ENCODE results near the gene HS6ST1.

The HS6ST1 gene

GRCh38 chr2:128345436-128346165 lies 26.9 kb upstream of the HS6ST1 start:
- Histone ChIP-seq H3K4me3 (ENCODE audit: low read depth, low read length, poor library complexity, severe bottlenecking) (no peak overlapping the region), H3K9me3 (ENCODE audit: low read length) (no peaks in the 10 kb centered on the region), H3K9ac (ENCODE audit: low read length) (no peak overlapping the region), H3F3A (ENCODE audit: insufficient read depth, low read length) (no peaks in the 10 kb centered on the region), H2AFZ (ENCODE audit: low read length) (no peak overlapping the region), H3K79me2 (ENCODE audit: insufficient read depth, low read length) (no peaks in the 10 kb centered on the region), H3K27me3 (ENCODE audit: insufficient read depth, low read length) (no peaks in the 10 kb centered on the region; the same call in 1 of the 2 replicates), H3K4me1 (ENCODE audit: insufficient read depth, low read length, severe bottlenecking) (no peaks in the 10 kb centered on the region), H3K36me3 (ENCODE audit: insufficient read depth, low read length) (no peaks in the 10 kb centered on the region), H3K4me2 (ENCODE audit: low read length) (no peak overlapping the region), H3K9me2 (ENCODE audit: low read depth, low read length) (no peaks in the 10 kb centered on the region), H4K20me1 (ENCODE audit: insufficient read depth, low read length) (no peaks in the 10 kb centered on the region), H3K27ac (ENCODE audit: low read depth, low read length, poor library complexity, severe bottlenecking) (no peak overlapping the region)
- TF ChIP-seq EZH2 (IDR thresholded peaks at IDR 0.05; ENCODE audit: borderline replicate concordance, low read length) (no peak), CTCF (IDR thresholded peaks at IDR 0.05; ENCODE audit: low read length) (no peak)

GRCh38 chr2:128344101-128344500 lies 25.4 kb upstream of the HS6ST1 start:
- Histone ChIP-seq H3K9me3 (ENCODE audit: low read length) (no peaks in the 10 kb centered on the region), H4K20me1 (ENCODE audit: insufficient read depth, low read length) (no peaks in the 10 kb centered on the region), H2AFZ (ENCODE audit: low read length) (no peak overlapping the region), H3K9me2 (ENCODE audit: low read depth, low read length) (no peaks in the 10 kb centered on the region), H3K4me3 (ENCODE audit: low read depth, low read length, poor library complexity, severe bottlenecking) (no peak overlapping the region), H3K27ac (ENCODE audit: low read depth, low read length, poor library complexity, severe bottlenecking) (no peak overlapping the region), H3K9ac (ENCODE audit: low read length) (no peak overlapping the region), H3K79me2 (ENCODE audit: insufficient read depth, low read length) (no peaks in the 10 kb centered on the region), H3K36me3 (ENCODE audit: insufficient read depth, low read length) (no peaks in the 10 kb centered on the region), H3K4me2 (ENCODE audit: low read length) (no peak overlapping the region), H3F3A (ENCODE audit: insufficient read depth, low read length) (no peaks in the 10 kb centered on the region), H3K27me3 (ENCODE audit: insufficient read depth, low read length) (no peaks in the 10 kb centered on the region), H3K4me1 (ENCODE audit: insufficient read depth, low read length, severe bottlenecking) (no peaks in the 10 kb centered on the region)
- TF ChIP-seq EZH2 (IDR thresholded peaks at IDR 0.05; ENCODE audit: borderline replicate concordance, low read length) (no peak), CTCF (IDR thresholded peaks at IDR 0.05; ENCODE audit: low read length) (no peak)

- H3K4me2 ChIP-seq (ENCODE audit: low read length), result no peak overlapping the region
Measured at GRCh38 chr2:128343459-128343858, 24.8 kb upstream of the HS6ST1 start.

More at GRCh38 chr2:128343459-128343858, 24.8 kb upstream of the HS6ST1 start:
- Histone ChIP-seq H3K9me2 (ENCODE audit: low read depth, low read length) (no peaks in the 10 kb centered on the region), H3K36me3 (ENCODE audit: insufficient read depth, low read length) (no peaks in the 10 kb centered on the region), H4K20me1 (ENCODE audit: insufficient read depth, low read length) (no peaks in the 10 kb centered on the region), H3K27ac (ENCODE audit: low read depth, low read length, poor library complexity, severe bottlenecking) (no peak overlapping the region), H2AFZ (ENCODE audit: low read length) (no peak overlapping the region), H3F3A (ENCODE audit: insufficient read depth, low read length) (no peaks in the 10 kb centered on the region), H3K4me3 (ENCODE audit: low read depth, low read length, poor library complexity, severe bottlenecking) (no peak overlapping the region), H3K9ac (ENCODE audit: low read length) (no peak overlapping the region), H3K27me3 (ENCODE audit: insufficient read depth, low read length) (no peaks in the 10 kb centered on the region), H3K9me3 (ENCODE audit: low read length) (no peaks in the 10 kb centered on the region), H3K79me2 (ENCODE audit: insufficient read depth, low read length) (no peaks in the 10 kb centered on the region), H3K4me1 (ENCODE audit: insufficient read depth, low read length, severe bottlenecking) (no peaks in the 10 kb centered on the region)
- no peak for TF ChIP-seq CTCF (IDR thresholded peaks at IDR 0.05; ENCODE audit: low read length)

All from OCI-LY1 (cell line).